ENCODE results near the gene ENC1.

Gene ENC1

GRCh38 chr5:74623748-74624408, 16.6 kb downstream of the ENC1 start:
- TF ChIP-seq ELF4 (IDR thresholded peaks at IDR 0.05) (no peak), L3MBTL2 (conservative IDR thresholded peaks at IDR 0.05) (no peak), SUZ12 (IDR thresholded peaks at IDR 0.05) (no peak), HDGF (IDR thresholded peaks at IDR 0.05; ENCODE audit: borderline replicate concordance) (no peak), LEF1 (IDR thresholded peaks at IDR 0.05; ENCODE audit: borderline replicate concordance) (no peak), SP1 (IDR thresholded peaks at IDR 0.05) (no peak), CTBP1 (IDR thresholded peaks at IDR 0.05; ENCODE audit: borderline replicate concordance) (no peak), ZNF384 (IDR thresholded peaks at IDR 0.05) (no peak), NFRKB (IDR thresholded peaks at IDR 0.05) (no peak), BHLHE40 (IDR thresholded peaks at IDR 0.05; ENCODE audit: borderline replicate concordance) (no peak), ARNT (IDR thresholded peaks at IDR 0.05) (no peak), PKNOX1 (IDR thresholded peaks at IDR 0.05) (no peak), FOXM1 (IDR thresholded peaks at IDR 0.05; ENCODE audit: borderline replicate concordance) (no peak), TARDBP (IDR thresholded peaks at IDR 0.05) (no peak), FOXK2 (IDR thresholded peaks at IDR 0.05) (no peak), FOXA1 (IDR thresholded peaks at IDR 0.05) (no peak)
- CTCF ChIA-PET = no interaction called here
- DNase-seq (ENCODE audit: extremely low spot score) = no peak
- POLR2A ChIA-PET = no interaction called here

DNA sequence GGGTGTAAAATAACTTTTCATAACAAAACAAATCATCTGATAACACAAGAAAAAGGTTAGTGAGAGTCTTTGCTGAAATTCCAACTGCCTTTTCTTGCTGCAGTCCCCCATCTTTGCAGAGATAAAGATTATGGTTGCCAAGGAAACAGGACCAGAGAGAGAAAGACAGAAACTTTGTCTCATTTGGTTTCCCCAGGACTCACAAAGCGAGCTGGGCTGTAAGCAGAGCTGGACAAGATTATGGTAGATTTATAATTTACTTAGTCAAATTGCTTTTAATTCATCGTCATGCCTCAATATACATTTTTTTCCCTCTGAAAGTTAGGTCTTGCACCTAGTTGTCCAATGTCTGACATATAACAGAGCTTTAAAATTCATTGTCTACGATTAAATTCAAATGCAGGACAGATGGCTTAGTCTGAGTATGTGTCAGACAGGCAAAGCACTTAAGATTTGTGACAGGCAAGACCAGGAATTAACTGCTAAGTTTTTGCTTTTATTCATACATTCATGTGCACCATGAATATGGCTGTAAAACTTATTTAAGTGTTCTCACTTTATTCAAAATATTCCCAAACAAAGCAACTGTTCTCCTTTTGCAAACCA, 17.4 kb downstream of the ENC1 start:
- ChIA-PET CTCF (no interaction called here), POLR2A (interaction anchor here (0.7 kb wide), 1 partner anchor 8 kb away, joined by 3 read pairs; no protein-coding TSS in a partner anchor)
- no peak for TF ChIP-seq FOXA1 (IDR thresholded peaks at IDR 0.05)
- no peak for TF ChIP-seq ELF4 (IDR thresholded peaks at IDR 0.05)
- TF ChIP-seq SP1 (IDR thresholded peaks at IDR 0.05) = no peak
- TF ChIP-seq FOXK2 (IDR thresholded peaks at IDR 0.05) = no peak
- TF ChIP-seq LEF1 (IDR thresholded peaks at IDR 0.05; ENCODE audit: borderline replicate concordance) = no peak
- TF ChIP-seq SUZ12 (IDR thresholded peaks at IDR 0.05) = no peak
- no peak for TF ChIP-seq BHLHE40 (IDR thresholded peaks at IDR 0.05; ENCODE audit: borderline replicate concordance)
- no peak for DNase-seq (ENCODE audit: extremely low spot score)

GRCh38 chr5:74622122-74622521, 18.4 kb downstream of the ENC1 start:
- ChIA-PET POLR2A (no interaction called here), CTCF (no interaction called here)
- DNase-seq (ENCODE audit: extremely low spot score) = no peak
- TF ChIP-seq ELF4 (IDR thresholded peaks at IDR 0.05) (no peak), LEF1 (IDR thresholded peaks at IDR 0.05; ENCODE audit: borderline replicate concordance) (no peak), PKNOX1 (IDR thresholded peaks at IDR 0.05) (no peak), L3MBTL2 (conservative IDR thresholded peaks at IDR 0.05) (no peak), SUZ12 (IDR thresholded peaks at IDR 0.05) (no peak), SP1 (IDR thresholded peaks at IDR 0.05) (no peak), TARDBP (IDR thresholded peaks at IDR 0.05) (no peak), FOXM1 (IDR thresholded peaks at IDR 0.05; ENCODE audit: borderline replicate concordance) (no peak), FOXA1 (IDR thresholded peaks at IDR 0.05) (no peak)

GRCh38 chr5:74621492-74621891, 19.0 kb downstream of the ENC1 start:
- ChIA-PET POLR2A (interaction anchor here (1.3 kb wide), 1 partner anchor 19 kb away, joined by 3 read pairs; no protein-coding TSS in a partner anchor), CTCF (no interaction called here)

DNA sequence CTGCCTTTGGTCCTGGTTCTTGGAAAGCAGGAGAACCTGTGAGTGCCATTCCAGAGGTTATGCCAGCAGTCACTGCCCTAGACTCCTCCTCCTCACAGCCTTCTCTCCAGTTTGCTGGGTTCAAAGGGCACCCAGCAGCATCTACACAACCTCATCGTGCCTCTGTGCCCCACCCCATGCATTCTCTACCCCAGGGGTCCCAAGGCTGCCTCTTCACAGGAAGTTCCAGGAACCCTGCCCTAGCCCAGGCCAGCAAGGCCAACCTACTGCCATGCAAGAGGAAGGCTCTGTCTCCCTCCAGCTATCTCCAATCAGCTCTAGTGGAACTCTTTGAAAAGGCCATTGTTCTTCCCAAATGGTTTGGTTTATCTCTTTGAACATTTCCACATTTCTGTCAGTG, 21.2 kb downstream of the ENC1 start:
- CTCF ChIA-PET = interaction anchor here (0.6 kb wide), 1 partner anchor 225 kb away, joined by 4 read pairs; no protein-coding TSS in a partner anchor
- POLR2A ChIA-PET = no interaction called here

More at GRCh38 chr5:74621492-74621891, 19.0 kb downstream of the ENC1 start:
- TF ChIP-seq HDGF (IDR thresholded peaks at IDR 0.05; ENCODE audit: borderline replicate concordance) (no peak), NFRKB (IDR thresholded peaks at IDR 0.05) (no peak), BHLHE40 (IDR thresholded peaks at IDR 0.05; ENCODE audit: borderline replicate concordance) (no peak), LEF1 (IDR thresholded peaks at IDR 0.05; ENCODE audit: borderline replicate concordance) (no peak), FOXA1 (IDR thresholded peaks at IDR 0.05) (no peak), L3MBTL2 (conservative IDR thresholded peaks at IDR 0.05) (no peak), ARNT (IDR thresholded peaks at IDR 0.05) (no peak)
- no peak for DNase-seq (ENCODE audit: extremely low spot score)

More for the DNA sequence above, 21.2 kb downstream of the ENC1 start:
- DNase-seq (ENCODE audit: extremely low spot score) = no peak
- TF ChIP-seq PKNOX1 (IDR thresholded peaks at IDR 0.05) (no peak), FOXA1 (IDR thresholded peaks at IDR 0.05) (no peak), HDGF (IDR thresholded peaks at IDR 0.05; ENCODE audit: borderline replicate concordance) (no peak), TARDBP (IDR thresholded peaks at IDR 0.05) (no peak), BHLHE40 (IDR thresholded peaks at IDR 0.05; ENCODE audit: borderline replicate concordance) (no peak), ELF4 (IDR thresholded peaks at IDR 0.05) (no peak), L3MBTL2 (conservative IDR thresholded peaks at IDR 0.05) (no peak), FOXK2 (IDR thresholded peaks at IDR 0.05) (no peak), LEF1 (IDR thresholded peaks at IDR 0.05; ENCODE audit: borderline replicate concordance) (no peak), SP1 (IDR thresholded peaks at IDR 0.05) (no peak), SUZ12 (IDR thresholded peaks at IDR 0.05) (no peak), ZNF384 (IDR thresholded peaks at IDR 0.05) (no peak), ARNT (IDR thresholded peaks at IDR 0.05) (no peak), FOXM1 (IDR thresholded peaks at IDR 0.05; ENCODE audit: borderline replicate concordance) (no peak), CTBP1 (IDR thresholded peaks at IDR 0.05; ENCODE audit: borderline replicate concordance) (no peak), NFRKB (IDR thresholded peaks at IDR 0.05) (no peak)

Measured in HEK293T (cell line).